Breast epithelium (tissue), 3 donors: ENCODE data around the gene CDCA3.

Experiments
- CTCF ChIP-seq, 3 donors: fragments of 450-650 bp; IDR thresholded peaks; one replicate each; pipeline ENCODE4 v1.5.1; 2016 to 2017; ENCODE audit warnings: antibody characterized with exemption in 3 of 3, mild to moderate bottlenecking in 3 of 3, moderate library complexity in 3 of 3
- POLR2A ChIP-seq: fragments of 450-650 bp; IDR thresholded peaks from one replicate; pipeline ENCODE4 v1.6.1; 2016; ENCODE audit warnings: antibody characterized with exemption, mild to moderate bottlenecking, moderate library complexity
- POLR2AphosphoS5 ChIP-seq, 3 donors: sonication (generic); formaldehyde crosslinking; IDR thresholded peaks; one replicate each; pipeline ENCODE4 v1.6.1; 2017; ENCODE audit warnings: antibody characterized with exemption in 3 of 3

DNA sequence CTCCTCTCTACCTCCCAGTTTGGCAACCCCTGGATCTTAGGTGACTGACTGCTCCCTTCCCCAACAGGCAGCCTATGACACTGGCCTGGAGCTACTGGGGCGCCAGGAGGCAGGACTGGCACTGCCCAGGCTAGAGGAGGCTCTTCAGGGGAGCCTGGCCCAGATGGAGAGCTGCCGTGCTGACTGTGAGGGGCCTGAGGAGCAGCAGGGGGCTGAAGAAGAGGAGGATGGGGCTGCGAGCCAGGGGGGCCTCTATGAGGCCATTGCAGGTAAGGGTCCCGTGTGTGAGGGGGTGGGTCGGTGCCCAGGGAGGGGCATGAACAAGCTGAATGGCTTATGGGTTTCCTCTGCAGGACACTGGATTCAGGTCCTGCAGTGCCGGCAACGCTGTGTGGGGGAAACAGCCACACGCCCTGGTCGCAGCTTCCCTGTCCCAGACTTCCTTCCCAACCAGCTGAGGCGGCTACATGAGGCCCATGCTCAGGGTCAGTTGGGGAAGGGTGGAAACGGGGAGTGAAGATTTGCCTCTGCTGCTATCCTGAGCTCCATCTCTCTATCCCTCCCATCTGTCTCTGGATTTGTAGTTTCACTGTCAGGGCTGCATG, 20.7 kb downstream of the CDCA3 start:
- TF ChIP-seq POLR2A = no peak
- no peak for TF ChIP-seq CTCF (IDR thresholded peaks at IDR 0.05)
- no peak for TF ChIP-seq POLR2AphosphoS5 (IDR thresholded peaks at IDR 0.05)
